NCI-H2227 (cell line): ENCODE results near the gene PRKX.
"Not testable (repeated sequence)": the region's sequence is repeated elsewhere in the genome, so short reads cannot be mapped to it uniquely, and the experiment has no call there.

ENCODE experiments used
- DNase-seq: peaks from one replicate; lab custom pipeline; 2025; ENCODE audit not compliant: unreplicated experiment; lab: John Stamatoyannopoulos, UW

PRKX gene

DNA sequence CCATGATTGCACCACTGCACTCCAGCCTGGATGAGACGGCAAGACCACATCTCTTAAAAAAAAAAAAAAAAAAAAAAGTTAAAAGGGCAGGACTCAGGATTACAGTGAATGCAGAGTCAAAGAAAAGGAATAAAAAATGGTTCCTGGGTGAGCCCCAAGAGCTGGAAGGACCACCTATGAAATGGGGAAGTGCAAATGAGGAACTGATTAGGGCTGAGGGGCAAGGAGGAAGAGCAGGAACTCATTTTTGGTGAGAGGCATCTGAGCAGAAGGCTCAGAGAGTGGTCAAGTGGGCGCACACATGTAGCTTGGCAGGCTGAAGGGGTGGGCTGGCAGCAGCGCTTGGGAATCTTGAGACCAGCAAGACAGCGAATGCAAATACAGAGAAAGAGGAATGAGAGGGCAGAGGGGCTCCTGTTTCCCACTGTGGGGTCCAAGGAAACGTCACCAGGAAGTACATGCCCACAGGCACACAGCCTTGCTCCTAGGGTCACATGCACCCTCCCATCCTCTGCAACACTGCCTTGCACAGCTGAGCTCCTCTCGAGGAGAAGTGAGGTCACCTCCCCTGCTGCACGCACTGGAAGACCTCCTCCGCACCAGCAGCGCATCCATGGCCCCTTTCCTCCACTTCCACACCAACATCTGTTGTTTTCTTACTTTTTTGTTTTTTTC lies 49.7 kb downstream of the PRKX start:
- DNase-seq, result not testable (repeated sequence)

DNA sequence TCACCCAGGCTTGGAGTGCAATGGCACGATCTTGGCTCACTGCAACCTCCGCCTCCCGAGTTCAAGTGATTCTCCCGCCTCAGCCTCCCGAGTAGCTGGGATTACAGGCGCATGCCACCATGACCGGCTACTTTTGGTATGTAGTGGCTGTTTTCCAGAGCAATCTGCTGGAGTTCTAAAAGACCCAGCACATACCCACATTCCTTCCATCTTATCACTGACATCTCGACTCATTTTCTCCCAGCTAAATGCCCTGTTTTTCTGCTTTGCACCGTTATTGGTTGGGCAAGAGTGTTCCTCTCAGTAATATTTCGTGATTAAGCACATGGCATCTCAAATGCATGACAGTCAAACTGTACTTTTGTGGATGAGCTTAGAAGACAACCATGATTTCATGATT lies 53.7 kb downstream of the PRKX start:
- no peak for DNase-seq

DNA sequence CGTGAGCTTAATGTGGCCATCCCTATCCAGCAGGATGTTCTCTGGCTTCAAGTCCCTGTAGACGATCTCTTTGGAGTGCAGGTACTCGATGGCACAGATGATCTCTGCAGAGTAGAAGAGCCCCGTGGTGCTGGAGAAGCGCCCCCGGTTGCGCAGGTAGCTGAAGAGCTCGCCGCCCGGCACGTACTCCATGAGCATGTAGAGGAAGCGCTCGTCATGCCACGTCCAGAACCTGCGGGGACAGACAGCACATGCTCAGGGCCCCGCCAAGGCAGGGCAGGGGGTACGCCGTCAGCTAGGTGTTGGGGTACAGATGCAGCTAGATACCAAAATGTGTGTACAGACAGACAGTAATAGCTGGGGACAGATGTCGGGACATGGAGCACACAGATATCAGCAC lies 58.3 kb downstream of the PRKX start:
- DNase-seq, result no peak

DNA sequence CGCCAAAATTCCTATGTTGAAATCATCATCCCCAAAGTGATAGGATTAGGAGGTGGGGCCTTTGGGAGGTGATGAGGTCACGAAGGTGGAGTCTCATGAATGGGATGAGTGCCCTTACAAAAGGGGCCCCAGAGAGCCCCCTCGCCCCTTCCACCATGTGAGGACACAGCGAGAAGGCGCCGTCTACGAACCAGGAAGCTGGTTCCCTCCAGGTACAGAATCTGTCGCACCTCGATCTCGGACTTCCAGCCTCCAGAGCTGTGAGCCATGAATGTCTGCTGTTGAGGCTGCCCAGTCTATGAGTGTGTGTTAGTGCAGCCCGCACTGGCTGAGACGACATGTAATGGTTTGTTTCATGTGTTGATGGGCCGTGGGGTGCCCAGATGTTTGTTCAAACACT lies 60.3 kb downstream of the PRKX start:
- no peak for DNase-seq

DNA sequence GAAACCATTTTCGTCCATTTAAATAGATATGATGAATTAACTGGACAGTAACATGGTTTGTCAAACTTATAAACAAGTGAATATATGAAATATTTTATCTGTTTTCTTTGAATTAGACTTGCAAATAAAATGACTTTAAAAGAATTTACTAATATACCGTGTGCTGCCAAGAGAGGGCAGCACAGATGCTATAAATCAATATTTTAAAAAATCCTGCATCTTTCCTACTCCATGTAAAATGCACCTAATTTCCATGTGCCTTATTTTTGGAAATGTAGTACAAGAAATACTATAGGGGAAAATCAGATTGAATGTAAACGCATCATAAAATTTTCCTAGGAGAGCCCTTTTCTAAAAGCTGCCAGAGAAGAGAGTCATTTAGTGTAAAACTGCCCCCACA lies 62.2 kb downstream of the PRKX start:
- peak; percentile 25 for DNase-seq

DNA sequence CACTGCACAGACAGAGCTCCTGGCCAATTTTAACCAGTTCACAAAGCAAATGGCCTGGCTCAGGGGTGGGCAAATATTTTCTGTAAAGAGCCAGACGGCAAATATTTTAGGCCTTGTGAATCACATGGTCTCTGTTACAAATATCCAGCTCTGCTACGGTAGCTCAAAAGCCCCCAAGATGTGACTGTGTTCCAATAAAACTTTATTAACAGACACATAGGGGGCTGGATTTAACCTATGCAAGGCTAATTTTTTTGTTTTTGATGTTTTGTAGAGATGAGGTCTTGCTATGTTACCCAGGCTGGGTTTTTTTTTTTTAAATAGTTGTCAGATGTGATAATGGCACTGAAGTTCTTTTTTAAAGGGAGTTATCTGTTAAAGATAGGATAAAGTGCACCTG lies 65.4 kb downstream of the PRKX start:
- DNase-seq, result no peak

DNA sequence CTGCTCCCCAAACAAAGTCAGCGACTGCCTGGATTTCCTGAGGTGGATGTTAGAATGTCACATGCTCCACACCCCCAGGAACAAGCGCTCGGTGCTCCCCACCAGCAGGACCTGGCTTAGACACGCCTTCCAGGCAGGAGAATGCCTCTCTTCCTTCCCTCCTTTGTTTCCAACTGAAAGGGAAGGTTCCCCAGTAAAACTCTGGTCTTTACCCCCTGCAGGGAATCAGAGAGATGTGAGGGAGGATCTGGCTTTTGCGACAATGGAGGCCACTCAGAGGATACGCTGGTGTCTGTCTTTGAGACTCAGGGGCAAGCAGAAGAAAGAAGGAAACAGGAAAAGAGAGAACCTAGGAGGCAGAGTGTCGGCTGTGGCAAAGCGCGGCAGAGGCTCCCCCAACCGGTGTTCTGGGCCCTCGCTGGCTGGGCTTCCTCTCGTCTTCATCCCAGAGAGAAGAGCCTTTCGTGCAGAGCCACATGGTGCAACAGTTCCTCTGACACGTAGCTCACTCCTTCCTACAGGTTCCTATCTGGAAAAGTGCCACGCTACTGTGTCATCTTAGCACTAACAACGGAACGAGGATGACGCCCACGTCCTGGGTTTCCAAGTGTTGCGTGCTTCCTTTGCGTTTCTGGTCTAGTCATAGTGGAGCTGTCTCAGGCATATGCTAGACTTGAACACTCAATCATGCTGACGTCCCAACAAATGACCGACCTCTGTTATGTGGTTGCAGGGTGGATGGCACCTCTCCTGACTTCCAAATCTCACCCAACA lies 73.4 kb downstream of the PRKX start:
- DNase-seq, result not testable (repeated sequence)

DNA sequence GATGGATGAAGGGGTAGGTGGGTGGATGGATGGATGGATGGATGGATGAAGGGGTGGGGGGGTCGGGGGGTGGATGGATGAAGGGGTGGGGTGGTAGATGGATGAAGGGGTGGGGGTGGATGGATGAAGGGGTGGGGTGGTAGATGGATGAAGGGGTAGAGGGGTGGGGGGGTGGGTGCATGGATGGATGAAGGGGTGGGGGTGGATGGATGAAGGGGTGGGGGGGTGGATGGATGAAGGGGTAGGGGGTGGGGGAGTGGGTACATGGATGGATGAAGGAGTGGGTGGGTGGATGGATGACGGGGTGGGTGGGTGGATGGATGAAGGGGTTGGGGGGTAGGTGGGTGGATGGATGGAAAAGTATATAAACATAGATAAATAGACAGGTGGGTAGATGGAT lies 74.2 kb downstream of the PRKX start:
- no peak for DNase-seq

DNA sequence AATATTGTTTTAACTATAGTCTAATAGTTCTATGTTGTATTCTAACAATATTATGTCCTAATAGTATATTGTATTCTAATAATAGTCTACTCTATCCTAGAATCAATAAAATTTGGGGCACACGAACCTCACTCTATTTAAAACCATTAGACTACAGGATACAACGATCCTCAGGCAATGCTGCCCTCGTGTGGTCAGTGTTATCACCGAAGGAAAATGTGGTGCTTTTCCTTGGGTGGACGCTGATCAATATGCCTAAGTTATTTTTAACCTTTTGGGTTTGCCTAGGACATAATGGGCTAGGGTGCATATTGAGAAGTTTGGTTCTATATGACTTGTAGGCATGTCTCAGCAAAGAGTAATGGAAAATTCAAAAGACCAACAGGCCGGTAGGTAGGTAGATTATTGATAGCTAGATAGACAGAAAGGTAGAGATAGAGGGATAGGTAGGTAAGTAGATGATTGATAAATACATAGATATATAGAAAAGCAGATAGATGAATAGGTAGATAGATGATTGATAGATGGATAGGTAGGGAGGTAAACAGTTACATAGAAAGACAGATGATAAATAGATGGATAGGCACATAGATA lies 75.1 kb downstream of the PRKX start:
- peak; percentile 74 for DNase-seq

DNA sequence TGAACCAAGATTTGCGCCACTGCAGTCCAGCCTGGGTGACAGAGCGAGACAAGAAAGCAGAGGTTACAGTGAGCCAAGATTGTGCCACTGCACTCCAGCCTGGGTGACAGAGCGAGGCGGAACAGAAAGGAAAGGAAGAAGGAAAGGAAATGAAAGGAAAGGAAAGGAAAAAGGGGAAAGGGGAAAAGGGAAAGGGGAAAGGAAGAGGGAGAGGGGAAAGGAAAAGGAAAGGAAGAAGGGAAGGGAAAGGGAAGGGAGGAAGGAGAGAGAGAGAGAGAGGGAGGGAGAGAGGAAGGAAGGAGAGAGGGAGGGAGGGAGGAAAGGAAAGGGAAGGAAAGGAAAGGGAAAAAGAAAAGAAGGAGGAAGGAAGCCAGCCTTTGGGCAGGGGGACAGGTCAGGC lies 76.6 kb downstream of the PRKX start:
- no peak for DNase-seq

DNA sequence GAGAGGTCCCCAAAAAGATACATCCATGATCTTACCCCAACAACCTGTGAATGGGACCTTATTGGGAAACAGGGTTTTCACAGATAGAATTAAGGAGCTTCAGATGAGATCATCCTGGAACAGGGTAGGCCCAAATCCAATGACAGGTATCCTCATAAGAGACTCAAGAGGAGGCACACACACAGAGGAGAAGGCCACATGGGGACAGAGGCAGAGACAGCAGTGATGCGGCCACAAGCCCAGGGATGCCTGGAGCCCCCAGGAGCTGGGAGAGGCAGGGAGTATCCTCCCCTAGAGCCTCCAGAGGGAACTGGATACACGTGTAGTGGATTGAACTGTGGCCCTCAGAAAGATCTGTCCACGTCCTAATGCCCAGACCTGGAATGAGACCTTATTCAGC lies 82.3 kb downstream of the PRKX start:
- no peak for DNase-seq

DNA sequence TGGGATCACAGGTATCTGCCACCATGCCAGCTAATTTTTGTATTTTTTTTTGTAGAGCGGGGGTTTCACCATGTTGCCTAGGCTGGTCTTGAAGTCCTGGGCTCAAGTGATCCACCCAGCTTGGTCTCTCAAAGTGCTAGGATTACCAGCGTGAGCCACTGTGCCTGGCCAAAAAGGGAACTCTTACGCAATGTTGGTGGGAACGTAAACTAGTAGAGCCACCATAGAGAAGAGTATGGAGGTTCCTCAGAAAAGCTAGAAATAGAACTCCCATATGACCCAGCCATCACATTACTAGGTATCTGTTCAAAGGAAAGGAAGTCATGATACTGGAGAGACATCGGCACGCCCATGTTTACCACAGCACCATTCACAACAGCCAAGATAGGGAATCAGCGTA lies 85.9 kb downstream of the PRKX start:
- no peak for DNase-seq

DNA sequence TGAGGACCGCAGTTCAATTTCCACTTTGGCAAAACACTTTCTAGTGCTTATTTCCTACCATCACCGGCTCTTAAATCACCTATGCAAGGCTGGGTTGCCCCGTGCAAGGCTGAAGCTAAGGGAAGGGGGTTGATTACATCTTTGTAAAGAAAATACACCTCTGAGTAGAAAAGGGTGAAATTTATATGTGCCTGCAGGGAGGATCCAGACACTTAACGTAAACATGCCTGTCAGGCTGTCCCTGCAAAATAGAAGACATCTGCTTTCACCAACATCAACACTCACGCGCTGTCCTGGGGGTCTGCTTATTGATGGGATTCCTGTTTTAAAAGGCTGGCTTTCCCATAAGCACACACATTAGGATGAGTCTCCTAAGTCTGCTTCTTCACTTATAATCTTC lies 92.0 kb downstream of the PRKX start:
- DNase-seq, result peak; percentile 13

DNA sequence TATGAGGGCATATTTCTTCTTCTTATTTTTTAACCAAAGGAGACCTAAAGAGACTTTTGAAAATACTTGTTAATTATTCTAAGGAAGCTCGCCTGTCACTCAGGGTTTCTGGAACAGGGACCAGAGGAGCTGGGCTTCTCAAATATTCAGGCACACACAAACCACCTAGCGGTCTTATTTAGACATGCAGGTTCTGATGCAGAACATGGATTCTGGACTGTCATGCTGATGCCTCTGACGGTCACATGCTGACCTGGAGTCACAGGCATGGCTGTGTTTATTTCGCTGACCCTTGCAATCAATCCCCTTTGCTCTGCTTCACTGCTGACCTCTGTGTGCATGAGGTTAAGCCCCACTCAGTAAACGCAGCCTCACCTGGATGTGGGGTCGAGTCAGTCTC lies 101.7 kb downstream of the PRKX start:
- not testable (repeated sequence) for DNase-seq

DNA sequence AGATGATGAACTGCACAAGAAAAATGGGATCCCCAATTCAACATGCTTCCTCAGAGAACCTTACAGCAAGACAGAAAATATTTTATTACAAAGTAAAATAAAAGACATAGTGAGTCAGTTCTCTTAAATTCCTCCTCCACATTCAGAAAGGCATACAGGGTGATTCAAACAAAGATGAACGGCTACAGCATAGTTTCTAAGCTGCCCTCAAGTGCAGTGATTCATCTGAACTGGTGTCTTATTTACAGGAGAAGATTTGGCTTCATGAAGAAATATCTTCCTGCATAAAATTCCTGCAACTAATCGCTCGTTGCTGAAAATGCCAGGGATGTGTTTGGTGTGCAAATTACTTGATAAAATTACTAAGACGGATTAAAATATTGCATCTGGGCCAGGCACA lies 103.6 kb downstream of the PRKX start:
- no peak for DNase-seq

DNA sequence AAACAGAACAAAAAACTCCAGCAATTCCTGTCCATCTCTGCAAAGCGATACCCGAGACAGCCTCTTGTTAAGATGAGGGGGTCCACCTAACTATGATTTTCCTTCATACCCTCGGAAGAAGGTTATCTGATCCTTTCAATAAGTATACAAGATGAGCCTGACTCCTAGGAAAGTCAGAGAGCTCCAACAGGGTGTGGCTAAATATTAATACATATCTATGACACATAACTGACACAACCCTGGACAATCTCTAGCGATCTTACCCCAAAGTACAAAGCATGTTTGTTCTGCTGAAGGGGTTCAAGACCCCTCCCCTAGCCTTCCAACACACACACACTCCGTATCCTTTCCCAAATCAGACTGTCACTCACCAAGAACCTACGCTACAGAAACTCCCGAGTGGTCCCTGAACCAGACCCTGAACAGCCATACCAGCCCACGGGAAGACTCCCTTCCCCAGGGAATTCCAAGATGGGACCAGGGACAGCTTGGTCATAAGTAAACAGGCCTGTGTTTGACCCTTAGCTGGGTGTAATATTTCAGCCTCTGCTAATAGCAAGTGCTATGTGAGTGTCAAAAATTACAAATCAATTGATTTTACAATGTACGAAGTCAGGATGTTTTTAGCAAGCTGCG lies 110.3 kb downstream of the PRKX start:
- DNase-seq, result no peak

DNA sequence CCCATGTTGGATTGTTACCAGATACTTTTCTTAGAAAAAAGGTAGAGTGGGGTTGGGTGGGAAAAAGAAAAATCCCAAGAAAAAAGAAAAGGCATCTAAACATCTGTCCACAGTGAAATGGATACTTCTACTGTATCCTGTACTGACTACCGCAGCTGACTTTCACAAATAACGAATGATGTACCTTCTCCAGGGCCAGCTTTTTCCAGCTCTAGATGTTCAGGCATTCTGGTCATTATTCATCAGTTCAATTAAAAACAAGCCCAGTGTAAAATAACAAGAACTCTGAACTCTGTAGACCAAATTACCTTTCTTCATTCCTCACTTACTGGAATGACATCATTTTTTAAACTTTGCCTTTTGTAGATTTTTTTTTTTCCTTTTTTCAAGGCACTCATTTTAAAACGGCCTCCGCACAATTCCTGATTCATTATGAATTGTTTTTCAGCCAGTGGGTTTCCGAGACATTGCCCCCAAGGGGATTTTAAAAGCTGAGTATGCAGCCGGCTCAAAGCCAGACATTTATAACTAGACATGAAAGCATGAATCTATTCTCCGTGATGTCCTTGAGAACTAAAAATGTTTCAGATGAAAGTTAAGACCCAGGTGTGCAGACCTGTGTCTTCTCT lies 113.5 kb downstream of the PRKX start:
- DNase-seq, result no peak

DNA sequence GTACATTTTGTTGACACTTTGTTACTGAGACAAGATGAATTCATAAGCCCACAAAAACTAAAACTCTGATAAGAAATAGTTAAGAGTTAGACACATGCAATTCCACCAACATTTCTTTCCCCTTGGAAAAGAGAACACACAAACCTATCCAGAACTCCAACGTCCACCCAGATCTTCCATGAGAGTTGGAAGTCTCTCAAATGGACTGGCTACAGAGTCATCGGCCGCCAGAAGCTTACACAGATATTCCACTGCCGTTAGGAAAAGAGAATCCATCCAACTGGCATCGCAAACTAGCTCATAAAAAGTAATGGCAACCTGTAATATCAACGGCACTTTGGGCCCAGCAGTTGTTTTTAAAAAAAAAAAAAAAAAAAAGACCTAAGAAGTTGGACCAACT lies 114.7 kb downstream of the PRKX start:
- no peak for DNase-seq

DNA sequence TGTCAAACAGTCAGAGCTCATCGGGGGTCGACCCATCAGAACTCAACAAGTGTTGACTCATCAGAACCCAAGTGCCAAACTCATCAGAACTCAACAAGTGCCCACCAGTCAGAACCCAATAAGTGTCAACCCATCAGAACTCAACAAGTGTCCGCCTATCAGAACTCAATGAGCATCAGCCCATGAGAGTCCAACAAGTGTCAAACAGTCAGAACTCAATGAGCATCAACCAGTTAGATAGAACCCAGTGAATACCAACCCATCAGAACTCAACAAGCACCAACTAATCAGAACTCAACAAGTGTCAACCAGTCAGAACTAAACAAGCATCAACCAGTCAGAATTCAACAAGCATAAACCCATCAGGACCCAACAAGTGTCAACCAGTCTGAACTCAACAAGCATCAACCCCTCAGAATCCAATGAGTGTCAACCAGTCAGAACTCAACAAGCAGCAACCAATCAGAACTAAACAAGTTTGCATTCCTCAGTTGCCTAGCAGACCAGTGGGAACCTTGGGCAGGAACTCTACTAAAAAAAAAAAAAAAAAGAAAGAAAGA lies 115.3 kb downstream of the PRKX start:
- DNase-seq, result no peak

DNA sequence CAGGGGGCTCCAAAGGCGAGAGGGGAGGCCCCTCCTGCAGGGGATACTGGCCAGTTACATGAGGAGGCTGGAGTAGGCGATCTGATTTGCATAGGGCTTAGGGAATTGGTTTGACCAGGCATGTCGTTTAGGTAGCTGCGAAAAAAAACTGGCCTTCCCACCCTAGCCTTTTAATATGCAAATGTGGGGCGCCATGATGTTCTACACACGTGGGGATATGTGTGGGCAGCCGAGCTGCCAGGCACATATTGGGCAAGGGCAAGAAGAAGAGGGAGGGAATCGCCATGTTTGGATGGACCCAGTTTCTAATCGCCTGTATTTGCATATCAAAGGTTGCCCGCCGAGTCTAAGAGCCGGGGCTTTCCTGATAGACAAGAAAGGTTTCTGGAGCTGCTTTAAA lies 121.3 kb downstream of the PRKX start:
- no peak for DNase-seq

DNA sequence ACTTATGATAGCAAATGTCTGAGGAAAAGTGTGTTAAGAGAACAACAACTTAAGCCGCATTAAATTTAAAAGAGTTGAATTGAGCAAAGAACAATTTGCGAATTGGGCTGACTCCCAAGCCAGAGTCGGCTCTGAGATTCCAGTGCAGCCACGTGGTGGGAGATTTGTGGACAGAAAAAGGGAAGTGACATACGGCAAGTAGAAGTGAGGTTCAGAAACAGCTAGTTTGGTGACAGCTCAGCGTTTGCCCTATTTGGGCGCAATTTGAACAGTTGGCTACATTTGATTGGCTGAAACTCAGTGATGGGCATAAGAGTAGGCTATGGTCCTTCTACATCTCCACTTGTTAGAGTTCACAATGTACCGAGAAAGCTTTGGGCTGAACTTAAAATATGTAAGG lies 124.0 kb downstream of the PRKX start:
- no peak for DNase-seq
